ENCODE data around the gene CASZ1.
A peak's percentile ranks its signal among the peaks of the same experiment; 100 is the strongest.

Gene CASZ1

GRCh38 chr1:10637834-10638558 is 158.4 kb downstream of the CASZ1 start:
- TF ChIP-seq CTCF (IDR thresholded peaks at IDR 0.05) (no peak), ZFX (IDR thresholded peaks at IDR 0.05; ENCODE audit: borderline replicate concordance) (no peak)
- peak overlapping the region; percentile 100 for H3K27ac ChIP-seq

GRCh38 chr1:10637400-10637799 is 159.0 kb downstream of the CASZ1 start:
- no peak for TF ChIP-seq ZFX (IDR thresholded peaks at IDR 0.05; ENCODE audit: borderline replicate concordance)
- H3K27ac ChIP-seq = peak overlapping the region; percentile 100

GRCh38 chr1:10635992-10636391 is 160.5 kb downstream of the CASZ1 start:
- TF ChIP-seq CTCF (IDR thresholded peaks at IDR 0.05) = no peak
- TF ChIP-seq ZFX (IDR thresholded peaks at IDR 0.05; ENCODE audit: borderline replicate concordance) = no peak
- peak overlapping the region; percentile 100 for H3K27ac ChIP-seq

GRCh38 chr1:10635085-10635896 is 161.2 kb downstream of the CASZ1 start:
- TF ChIP-seq ZFX (IDR thresholded peaks at IDR 0.05; ENCODE audit: borderline replicate concordance) = no peak
- TF ChIP-seq CTCF (IDR thresholded peaks at IDR 0.05) = no peak
- H3K27ac ChIP-seq = peak overlapping the region; percentile 100

GRCh38 chr1:10634428-10635084 is 161.9 kb downstream of the CASZ1 start:
- peak overlapping the region; percentile 100 for H3K27ac ChIP-seq
- TF ChIP-seq ZFX (IDR thresholded peaks at IDR 0.05; ENCODE audit: borderline replicate concordance) = no peak
- TF ChIP-seq CTCF (IDR thresholded peaks at IDR 0.05) = no peak

- TF ChIP-seq ZFX (IDR thresholded peaks at IDR 0.05; ENCODE audit: borderline replicate concordance) (no peak), CTCF (IDR thresholded peaks at IDR 0.05) (no peak)
These were observed 162.4 kb downstream of the CASZ1 start for GRCh38 chr1:10634075-10634427.

GRCh38 chr1:10633416-10633815 is 163.0 kb downstream of the CASZ1 start:
- no peak for TF ChIP-seq CTCF (IDR thresholded peaks at IDR 0.05)
- peak overlapping the region; percentile 100 for H3K27ac ChIP-seq

More at GRCh38 chr1:10634075-10634427, 162.4 kb downstream of the CASZ1 start:
- H3K27ac ChIP-seq = peak overlapping the region; percentile 100
